ENCODE measurements around the gene PABPC4L.
"Not testable (repeated sequence)": the region's sequence is repeated elsewhere in the genome, so short reads cannot be mapped to it uniquely, and the experiment has no call there.

PABPC4L gene

GRCh38 chr4:134201216-134202161, at the start of gene PABPC4L:
PABPC4L (minus strand) TSS chr4:134201789; CDS start chr4:134201019, 770 bp downstream.
- no peak for DNase-seq

GRCh38 chr4:134251322-134251721, 49.7 kb upstream of the PABPC4L start:
- DNase-seq, result no peak

- DNase-seq, result no peak
Measured at GRCh38 chr4:134243742-134244713, 42.4 kb upstream of the PABPC4L start.

GRCh38 chr4:134219043-134219442, 17.5 kb upstream of the PABPC4L start:
- no peak for DNase-seq

- no peak for DNase-seq
Measured at GRCh38 chr4:134216411-134216810, 14.8 kb upstream of the PABPC4L start.

GRCh38 chr4:134215620-134216344, 14.2 kb upstream of the PABPC4L start:
- no peak for DNase-seq

GRCh38 chr4:134207955-134208354, 6.4 kb upstream of the PABPC4L start:
- DNase-seq, result not testable (repeated sequence)

GRCh38 chr4:134202166-134202956, 772 bp upstream of the PABPC4L start:
- no peak for DNase-seq

GRCh38 chr4:134200811-134201215, 776 bp downstream of the PABPC4L start:
- DNase-seq, result no peak

GRCh38 chr4:134189949-134190348, 11.6 kb downstream of the PABPC4L start:
- DNase-seq, result no peak

GRCh38 chr4:134189480-134189879, 12.1 kb downstream of the PABPC4L start:
- no peak for DNase-seq

GRCh38 chr4:134178706-134179105, 22.9 kb downstream of the PABPC4L start:
- DNase-seq, result no peak

- no peak for DNase-seq
Measured at GRCh38 chr4:134174271-134174670, 27.3 kb downstream of the PABPC4L start.

GRCh38 chr4:134160211-134160610, 41.4 kb downstream of the PABPC4L start:
- DNase-seq, result no peak

GRCh38 chr4:134154097-134154496, 47.5 kb downstream of the PABPC4L start:
- DNase-seq, result no peak

- no peak for DNase-seq
Measured at GRCh38 chr4:134147941-134148340, 53.6 kb downstream of the PABPC4L start.
